KMS-11 (cell line): ENCODE results near the gene ADAMTS12.

ENCODE experiments used
- H2AFZ ChIP-seq: fragments of 200-600 bp; sonication (generic); 2 replicates; pipeline ENCODE4 v1.6.1; 2016; ENCODE audit warnings: antibody characterized with exemption, mixed run types, low read depth
- H3K27ac ChIP-seq: fragments of 200-600 bp; sonication (generic); 2 replicates; pipeline ENCODE4 v1.6.1; 2016; ENCODE audit warnings: mild to moderate bottlenecking, mixed run types
- H3K27me3 ChIP-seq: fragments of 200-600 bp; sonication (generic); 2 replicates; pipeline ENCODE4 v1.6.1; 2017; ENCODE audit warnings: mild to moderate bottlenecking, low read depth, mixed run types, moderate library complexity; ENCODE audit not compliant: insufficient read depth
- H3K36me3 ChIP-seq: fragments of 200-600 bp; sonication (generic); 2 replicates; pipeline ENCODE4 v1.6.1; 2017; ENCODE audit warnings: mild to moderate bottlenecking, mixed run types; ENCODE audit not compliant: insufficient read depth
- H3K4me1 ChIP-seq: fragments of 200-600 bp; sonication (generic); 2 replicates; pipeline ENCODE4 v1.6.1; 2016; ENCODE audit warnings: mild to moderate bottlenecking, low read depth, mixed run types; ENCODE audit not compliant: poor library complexity, severe bottlenecking
- H3K4me2 ChIP-seq: fragments of 200-600 bp; sonication (generic); 2 replicates; pipeline ENCODE4 v1.7.0; 2016; ENCODE audit warnings: mild to moderate bottlenecking, mixed run types
- H3K4me3 ChIP-seq: fragments of 200-600 bp; sonication (generic); IDR thresholded peaks from 2 replicates; pipeline ENCODE4 v1.6.1; 2017; ENCODE audit warnings: low read depth, low read length, mixed read lengths; ENCODE audit not compliant: insufficient read depth
- H3K79me2 ChIP-seq: fragments of 200-600 bp; sonication (generic); 2 replicates; pipeline ENCODE4 v1.6.1; 2016; ENCODE audit warnings: low read depth, mixed run types; ENCODE audit not compliant: insufficient read depth
- H3K9ac ChIP-seq: fragments of 200-600 bp; sonication (generic); 2 replicates; pipeline ENCODE4 v1.6.1; 2016; ENCODE audit warnings: mild to moderate bottlenecking, mixed run types
- H4K20me1 ChIP-seq: fragments of 200-600 bp; sonication (generic); 2 replicates; pipeline ENCODE4 v1.6.1; 2016; ENCODE audit warnings: mild to moderate bottlenecking, mixed run types; ENCODE audit not compliant: insufficient read depth
- CTCF ChIP-seq: fragments of 200-600 bp; sonication (generic); conservative IDR thresholded peaks from 2 replicates; pipeline ENCODE4 v1.6.1; 2017; ENCODE audit warnings: low read depth, mild to moderate bottlenecking, antibody characterized with exemption, low read length, moderate library complexity, mixed read lengths

ADAMTS12 gene

DNA sequence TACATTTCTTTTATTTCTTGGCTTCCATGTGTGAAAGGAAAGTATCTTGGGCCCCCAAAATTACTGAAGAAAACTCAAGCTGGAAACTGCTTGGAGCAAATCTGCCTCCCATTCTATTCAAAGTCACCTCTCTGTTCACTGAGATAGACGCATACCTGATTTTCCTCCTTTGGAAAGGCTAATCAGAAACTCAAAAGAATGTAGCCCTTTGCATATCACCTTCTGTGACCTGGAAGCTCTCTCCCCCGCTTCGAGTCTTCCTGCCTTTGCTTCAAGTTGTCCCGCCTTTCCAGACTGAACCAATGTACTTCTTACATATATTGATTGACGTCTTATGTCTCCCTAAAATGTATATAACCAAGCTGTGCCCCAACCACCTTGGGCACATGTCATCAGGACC, 39.3 kb upstream of the ADAMTS12 start:
- TF ChIP-seq CTCF, result no peak
- Histone ChIP-seq H3K79me2 (no peaks in the 10 kb centered on the region), H4K20me1 (no peaks in the 10 kb centered on the region), H3K9ac (no peak overlapping the region), H3K27me3 (no peaks in the 10 kb centered on the region), H3K4me3 (no peak overlapping the region), H3K27ac (no peak overlapping the region), H2AFZ (no peak overlapping the region), H3K36me3 (no peaks in the 10 kb centered on the region), H3K4me2 (no peak overlapping the region), H3K4me1 (no peaks in the 10 kb centered on the region)

GRCh38 chr5:33929925-33930690, 38.3 kb upstream of the ADAMTS12 start:
- H3K27me3 ChIP-seq, result no peaks in the 10 kb centered on the region

DNA sequence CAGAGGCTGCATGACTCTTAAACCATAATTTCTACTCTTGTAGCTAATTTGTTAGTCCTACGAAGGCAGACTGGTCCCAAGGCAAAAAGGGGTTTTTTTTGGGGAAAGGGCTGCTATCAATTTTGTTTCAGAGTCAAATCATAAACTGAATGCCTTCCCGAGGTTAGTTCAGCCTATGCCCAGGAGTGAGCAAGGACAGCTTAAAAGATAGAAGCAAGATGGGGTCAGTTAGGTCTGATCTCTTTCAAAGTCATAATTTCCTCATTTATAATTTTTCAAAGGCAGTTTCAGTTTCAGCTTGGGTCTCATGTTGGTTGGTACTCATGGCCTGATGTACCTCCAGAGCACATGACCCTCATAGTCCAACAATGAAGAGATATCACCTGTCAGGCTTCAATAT, 36.5 kb upstream of the ADAMTS12 start:
- H3K79me2 ChIP-seq, result no peaks in the 10 kb centered on the region
- H3K36me3 ChIP-seq, result no peaks in the 10 kb centered on the region
- H3K4me1 ChIP-seq, result no peaks in the 10 kb centered on the region
- H4K20me1 ChIP-seq, result no peaks in the 10 kb centered on the region
- no peaks in the 10 kb centered on the region for H3K27me3 ChIP-seq
- no peak overlapping the region for H3K4me2 ChIP-seq
- H3K27ac ChIP-seq, result no peak overlapping the region
- H3K9ac ChIP-seq, result no peak overlapping the region
- TF ChIP-seq CTCF, result no peak
- no peak overlapping the region for H3K4me3 ChIP-seq
- no peak overlapping the region for H2AFZ ChIP-seq

More at GRCh38 chr5:33929925-33930690, 38.3 kb upstream of the ADAMTS12 start:
- Histone ChIP-seq H3K9ac (no peak overlapping the region), H3K27ac (no peak overlapping the region), H3K79me2 (no peaks in the 10 kb centered on the region), H3K4me1 (no peaks in the 10 kb centered on the region), H3K4me2 (no peak overlapping the region), H2AFZ (no peak overlapping the region), H4K20me1 (no peaks in the 10 kb centered on the region), H3K4me3 (no peak overlapping the region), H3K36me3 (no peaks in the 10 kb centered on the region)
- TF ChIP-seq CTCF, result no peak

- no peaks in the 10 kb centered on the region for H3K27me3 ChIP-seq
- no peak overlapping the region for H3K4me3 ChIP-seq
- no peak overlapping the region for H3K27ac ChIP-seq
- H3K79me2 ChIP-seq, result no peaks in the 10 kb centered on the region
- H2AFZ ChIP-seq, result no peak overlapping the region
- no peaks in the 10 kb centered on the region for H3K4me1 ChIP-seq
- no peak for TF ChIP-seq CTCF
- H3K36me3 ChIP-seq, result no peaks in the 10 kb centered on the region
- no peaks in the 10 kb centered on the region for H4K20me1 ChIP-seq
- no peak overlapping the region for H3K4me2 ChIP-seq
- no peak overlapping the region for H3K9ac ChIP-seq
Measured at GRCh38 chr5:33927685-33928084, 35.9 kb upstream of the ADAMTS12 start.
